K562 (cell line): ENCODE data around the gene BLOC1S4. TPM values are rescaled to one million over a fixed set of nuclear protein-coding genes. Genes with fewer than 3 reads are reported as not detected.

ENCODE experiments used
- BCOR ChIP-seq: fragments of 450-650 bp; IDR thresholded peaks from 2 replicates; pipeline ENCODE4 v1.6.1; 2016
- CEBPB ChIP-seq: fragments of 450-650 bp; IDR thresholded peaks from 2 replicates; pipeline ENCODE4 v1.6.1; 2016; ENCODE audit warnings: missing genetic modification characterization, missing compliant biosample characterization
- DEAF1 ChIP-seq: fragments of 450-650 bp; formaldehyde crosslinking; IDR thresholded peaks from 2 replicates; pipeline ENCODE4 v1.4.0; 2020; ENCODE audit warnings: mild to moderate bottlenecking, moderate library complexity
- KLF13 ChIP-seq: fragments of 450-650 bp; IDR thresholded peaks from 2 replicates; pipeline ENCODE4 v1.6.1; 2016; ENCODE audit warnings: missing genetic modification characterization, low read depth, mild to moderate bottlenecking, missing compliant biosample characterization, moderate library complexity, borderline replicate concordance
- MYNN ChIP-seq, 2 experiments: sonication (generic); formaldehyde crosslinking in 1 of 2; IDR thresholded peaks; 2 replicates each; pipeline versions ENCODE4 v1.5.0 to v1.6.1; 2016 to 2020; ENCODE audit warnings: antibody characterized with exemption in 1 of 2, missing genetic modification reagents in 1 of 2
- NFATC3 ChIP-seq: fragments of 450-650 bp; IDR thresholded peaks from 2 replicates; pipeline ENCODE4 v1.6.1; 2017; ENCODE audit warnings: mild to moderate bottlenecking
- POLR2A ChIP-seq: fragments of 450-650 bp; conservative IDR thresholded peaks from 2 replicates; pipeline ENCODE4 v1.6.1; 2016
- POLR2AphosphoS5 ChIP-seq: IDR thresholded peaks from 2 replicates; pipeline ENCODE4 v1.6.1; 2011; ENCODE audit warnings: mild to moderate bottlenecking, low read depth, low read length, moderate library complexity; ENCODE audit not compliant: control insufficient read depth, insufficient read depth
- PTTG1 ChIP-seq: fragments of 450-650 bp; IDR thresholded peaks from 2 replicates; pipeline ENCODE4 v1.6.1; 2016; ENCODE audit warnings: low read depth, mild to moderate bottlenecking, missing genetic modification characterization, missing compliant biosample characterization
- RBBP5 ChIP-seq: fragments of 200-600 bp; sonication (generic); IDR thresholded peaks from 2 replicates; pipeline ENCODE4 v1.6.1; 2012; ENCODE audit warnings: borderline replicate concordance, mild to moderate bottlenecking, low read length, control low read depth, inconsistent platforms; ENCODE audit not compliant: insufficient read depth, poor library complexity, severe bottlenecking
- RBM22 ChIP-seq: fragments of 200-400 bp; formaldehyde crosslinking; IDR thresholded peaks from 2 replicates; pipeline ENCODE4 v1.6.1; 2018; ENCODE audit warnings: low read length, low read depth; ENCODE audit not compliant: poor library complexity, severe bottlenecking
- THRA ChIP-seq: fragments of 450-650 bp; IDR thresholded peaks from 2 replicates; pipeline ENCODE4 v1.6.1; 2017; ENCODE audit warnings: mild to moderate bottlenecking, moderate library complexity
- ZBTB49 ChIP-seq: sonication (generic); formaldehyde crosslinking; IDR thresholded peaks from 2 replicates; pipeline ENCODE4 v1.8.0; 2022; ENCODE audit warnings: missing genetic modification reagents, mild to moderate bottlenecking, borderline replicate concordance
- ZFX ChIP-seq: sonication (generic); formaldehyde crosslinking; IDR thresholded peaks from 2 replicates; pipeline ENCODE4 v1.8.0; 2022; ENCODE audit warnings: mild to moderate bottlenecking, missing genetic modification reagents, moderate library complexity
- ZMIZ1 ChIP-seq, 2 experiments: fragments of 150-350 bp in 1 of 2; IDR thresholded peaks; 2 replicates each; pipeline ENCODE4 v1.6.1; 2012 to 2016; ENCODE audit warnings: low read depth in 2 of 2, low read length in 2 of 2, mild to moderate bottlenecking in 1 of 2, moderate library complexity in 1 of 2
- ZNF146 ChIP-seq: IDR thresholded peaks from one replicate; pipeline ENCODE4 v1.6.1; 2018; ENCODE audit warnings: missing compliant biosample characterization; ENCODE audit not compliant: unreplicated experiment
- ZNF830 ChIP-seq: fragments of 250-450 bp; sonication (Bioruptor Pico); IDR thresholded peaks from 2 replicates; pipeline ENCODE4 v1.5.0; 2021; ENCODE audit warnings: mild to moderate bottlenecking
- polyA plus RNA-seq, 8 experiments: library from polyadenylated mRNA; depleted of rRNA in 4 of 8; stranded (reverse) in 5 of 8; unstranded in 3 of 8; fragments of >200 nt; fragmentation: Nextera tagmentation in 2 of 8; fragmentation: Illumina TruSeq in 1 of 8; extraction: Ambion mirVana in 2 of 8; extraction: Trizol in 1 of 8; gene quantifications; 2 replicates each; pipeline versions ENCODE4 v1.2.1 to v1.2.3, GENCODE V29; 2011 to 2014; ENCODE audit warnings: inconsistent platforms in 1 of 8, missing spikeins in 1 of 8
- total RNA-seq, 7 experiments: library from RNA; depleted of rRNA in 6 of 7; stranded (reverse); fragments of >200 nt in 6 of 7; fragmentation: Illumina TruSeq in 2 of 7; extraction: Trizol in 2 of 7; gene quantifications; 2 replicates each; pipeline versions ENCODE4 v1.2.1 to v1.2.3, GENCODE V29; 2011 to 2021; ENCODE audit warnings: low replicate concordance in 1 of 7

BLOC1S4 gene
- total and polyA plus RNA-seq, 9 of the 15 experiments (the other 6 are each of a cell fraction or from before 2014, with no cell fraction given), result 3.1 to 31.6 (median 11.2) TPM

- TF ChIP-seq NFATC3 (0 out of 2 replicates have a peak, but pooled peaks have one; percentile 4), ZMIZ1 (IDR thresholded peaks at IDR 0.05; ENCODE audit: low read depth in 2 of 2, low read length in 2 of 2) (peak in 1 of 2 experiments; percentile 24; a peak in 1 of 4 replicates), MYNN (IDR thresholded peaks at IDR 0.05) (no peak), MYNN (CRISPR knock-in tag; IDR thresholded peaks at IDR 0.05) (no peak), RBM22 (peak; percentile 77), ZFX (CRISPR knock-in tag) (peak; percentile 70), CEBPB (tag) (no peak), DEAF1 (CRISPR knock-in tag) (no peak), ZBTB49 (CRISPR knock-in tag) (no peak), RBBP5 (peak; percentile 82), BCOR (0 out of 2 replicates have a peak, but pooled peaks have one; percentile 32), KLF13 (tag) (no peak), PTTG1 (no peak), ZNF830 (CRISPR knock-in tag) (0 out of 2 replicates have a peak, but pooled peaks have one; percentile 49), POLR2AphosphoS5 (peak; percentile 82), ZNF146 (CRISPR knock-in tag) (no peak), THRA (no peak), POLR2A (peak; percentile 99)
Measured at GRCh38 chr4:6673660-6674499, 42.1 kb upstream of the BLOC1S4 start (continued).
